ENCODE data around the gene TYRO3. TPM values are rescaled to one million over a fixed set of nuclear protein-coding genes. Genes with fewer than 3 reads are reported as not detected.

TYRO3 gene
- polyA plus RNA-seq (ENCODE audit: insufficient read length): 131 TPM
- long read RNA-seq, donor 1, full-length matches to known transcripts: 68 of 84 reads
- long read RNA-seq, donor 1, partial matches to known transcripts: 16 of 84 reads
- long read RNA-seq, donor 1, other reads (novel, unspliced or antisense): 0 of 84 reads
- long read RNA-seq, donor 2, full-length matches to known transcripts: 37 of 42 reads
- long read RNA-seq, donor 2, partial matches to known transcripts: 5 of 42 reads
- long read RNA-seq, donor 2, other reads (novel, unspliced or antisense): 0 of 42 reads
- long read RNA-seq, donor 3, full-length matches to known transcripts: 38 of 43 reads
- long read RNA-seq, donor 3, partial matches to known transcripts: 5 of 43 reads
- long read RNA-seq, donor 3, other reads (novel, unspliced or antisense): 0 of 43 reads
- long read RNA-seq, donor 4, transcript TYRO3-209 (1 exons, 2,004 nt): major isoform, 14 of 14 reads
- long read RNA-seq, donor 4, partial matches to known transcripts: 0 of 14 reads
- long read RNA-seq, donor 4, other reads (novel, unspliced or antisense): 0 of 14 reads
- long read RNA-seq, donor 5, full-length matches to known transcripts: 50 of 50 reads
- long read RNA-seq, donor 5, partial matches to known transcripts: 0 of 50 reads
- long read RNA-seq, donor 5, other reads (novel, unspliced or antisense): 0 of 50 reads
- long read RNA-seq, donor 6, full-length matches to known transcripts: 52 of 52 reads
- long read RNA-seq, donor 6, partial matches to known transcripts: 0 of 52 reads
- long read RNA-seq, donor 6, other reads (novel, unspliced or antisense): 0 of 52 reads
- long read RNA-seq, donor 7, full-length matches to known transcripts: 75 of 80 reads
- long read RNA-seq, donor 7, partial matches to known transcripts: 5 of 80 reads
- long read RNA-seq, donor 7, other reads (novel, unspliced or antisense): 0 of 80 reads
- long read RNA-seq, donor 8, full-length matches to known transcripts: 21 of 21 reads
- long read RNA-seq, donor 8, partial matches to known transcripts: 0 of 21 reads
- long read RNA-seq, donor 8, other reads (novel, unspliced or antisense): 0 of 21 reads

GRCh38 chr15:41558400-41559238 is at the start of gene TYRO3:
Gene TYRO3 (plus strand): TSS chr15:41559212. CDS start chr15:41559258, 46 bp downstream.
- no peak for DNase-seq

DNA sequence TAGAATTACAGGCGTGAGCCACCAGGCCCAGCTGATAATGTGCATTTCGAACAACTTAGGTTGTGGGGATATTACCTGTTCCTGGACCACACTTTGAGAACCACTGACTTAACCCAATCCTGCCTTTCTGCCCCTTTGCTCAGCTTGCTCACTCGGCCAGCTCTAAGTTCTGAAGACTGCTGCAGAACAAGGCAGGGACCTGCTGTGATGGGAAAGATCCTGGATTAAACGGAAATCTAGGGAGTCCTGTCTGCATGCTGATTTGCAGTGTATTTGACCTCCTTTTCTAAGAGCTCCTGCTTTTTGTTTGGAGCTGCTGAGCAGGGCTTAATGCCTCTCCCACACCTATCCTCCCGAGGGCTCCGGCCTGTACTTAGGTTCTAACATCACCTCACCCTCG is 48.3 kb upstream of the TYRO3 start:
- no peak for DNase-seq

GRCh38 chr15:41511331-41511898 is 47.6 kb upstream of the TYRO3 start:
- DNase-seq: no peak

- DNase-seq: no peak
Observed at GRCh38 chr15:41511899-41512369, 47.1 kb upstream of the TYRO3 start.

GRCh38 chr15:41512512-41512939 is 46.5 kb upstream of the TYRO3 start:
- DNase-seq: no peak

GRCh38 chr15:41512940-41513505 is 46.0 kb upstream of the TYRO3 start:
- DNase-seq: no peak

GRCh38 chr15:41513506-41514227 is 45.3 kb upstream of the TYRO3 start, which contains the start of gene LTK:
Gene LTK (minus strand): TSS chr15:41513827. CDS start chr15:41513709, 118 bp downstream.
- no peak for DNase-seq

GRCh38 chr15:41517895-41518449 is 41.0 kb upstream of the TYRO3 start:
- no peak for DNase-seq

DNA sequence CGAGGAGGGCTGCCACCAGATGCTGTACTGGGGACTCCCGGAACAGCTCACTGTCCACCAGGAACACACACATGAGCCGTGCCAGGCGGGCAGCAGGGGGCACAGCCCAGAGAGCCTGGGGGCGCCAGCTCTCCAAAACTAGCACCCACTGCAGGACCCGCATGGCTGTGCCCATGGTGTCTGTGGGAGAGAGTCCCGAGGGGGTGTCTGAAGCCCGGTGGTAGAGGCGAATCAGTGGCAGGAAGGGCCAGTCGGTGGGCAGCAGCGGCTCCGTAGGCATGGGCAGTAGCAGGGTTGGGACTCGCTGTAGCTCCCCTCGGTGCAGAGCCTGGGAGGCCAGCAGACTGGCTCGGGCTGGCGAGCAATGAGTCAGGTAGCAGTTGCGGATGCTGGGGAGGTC is 38.4 kb upstream of the TYRO3 start:
- no peak for DNase-seq

DNA sequence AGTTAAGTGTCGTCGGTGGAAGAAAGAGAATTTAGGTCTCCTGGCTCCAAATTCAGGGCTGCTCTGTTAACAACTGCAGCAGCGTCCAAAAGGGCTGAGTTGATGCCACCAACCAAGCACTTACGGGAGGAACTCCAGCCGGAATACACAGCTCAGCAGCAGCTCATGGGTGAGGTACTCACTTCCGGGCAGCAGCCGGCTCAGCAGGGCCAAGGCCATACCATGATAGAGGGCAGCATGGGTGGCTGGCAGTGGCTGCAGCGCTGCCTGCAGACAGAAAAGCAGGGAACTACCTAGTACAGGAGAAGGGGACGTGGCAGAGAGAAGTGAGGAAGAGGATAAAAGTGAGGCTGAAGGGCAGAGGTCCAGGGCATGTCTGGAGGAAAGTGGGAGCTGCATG is 37.4 kb upstream of the TYRO3 start:
- no peak for DNase-seq

DNA sequence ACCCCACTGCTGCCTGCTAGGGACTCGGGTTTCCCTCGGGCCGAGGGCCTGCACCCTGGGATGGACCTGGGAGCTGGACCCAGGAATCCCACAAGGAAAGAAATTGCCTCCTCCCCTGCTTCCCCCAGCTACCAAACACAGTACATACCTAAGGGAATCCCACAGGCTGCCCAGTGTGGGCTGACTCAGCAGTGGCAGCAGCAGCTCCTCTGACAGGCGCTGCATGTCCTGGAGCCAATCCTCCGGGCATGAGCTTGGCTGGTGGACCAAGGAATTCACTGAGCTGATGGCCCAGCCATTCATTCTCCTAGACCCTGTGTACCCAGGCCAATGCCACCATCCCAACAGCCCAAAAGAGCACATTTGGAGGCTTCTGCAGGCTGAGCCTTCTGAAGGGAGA is 35.9 kb upstream of the TYRO3 start:
- no peak for DNase-seq

- DNase-seq: no peak
Observed at GRCh38 chr15:41530363-41530956, 28.6 kb upstream of the TYRO3 start.

GRCh38 chr15:41535544-41535943 is 23.5 kb upstream of the TYRO3 start:
- DNase-seq: no peak

DNA sequence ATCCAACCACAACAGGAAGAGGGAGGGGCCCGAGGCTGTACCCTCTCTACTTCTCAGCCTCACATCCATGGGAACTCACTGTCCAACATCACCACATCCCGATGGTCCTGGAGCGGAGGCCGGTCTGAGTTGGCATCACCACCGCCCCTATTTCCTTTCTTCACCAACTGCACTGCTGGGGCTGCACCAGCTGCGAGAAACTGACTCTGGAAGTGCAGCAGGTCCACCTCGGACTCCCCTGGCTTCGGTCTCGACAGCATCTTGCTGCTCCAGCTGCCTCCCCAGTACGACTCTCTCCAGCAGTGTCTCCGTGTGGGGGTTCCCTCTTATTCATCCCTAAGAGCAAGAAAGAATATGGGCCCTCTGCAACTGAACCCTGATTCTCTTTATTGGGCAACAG is 22.1 kb upstream of the TYRO3 start:
- DNase-seq: no peak

GRCh38 chr15:41543521-41543870 is 15.5 kb upstream of the TYRO3 start:
- no peak for DNase-seq

- DNase-seq: no peak
Observed at GRCh38 chr15:41544650-41545015, 14.4 kb upstream of the TYRO3 start.

DNA sequence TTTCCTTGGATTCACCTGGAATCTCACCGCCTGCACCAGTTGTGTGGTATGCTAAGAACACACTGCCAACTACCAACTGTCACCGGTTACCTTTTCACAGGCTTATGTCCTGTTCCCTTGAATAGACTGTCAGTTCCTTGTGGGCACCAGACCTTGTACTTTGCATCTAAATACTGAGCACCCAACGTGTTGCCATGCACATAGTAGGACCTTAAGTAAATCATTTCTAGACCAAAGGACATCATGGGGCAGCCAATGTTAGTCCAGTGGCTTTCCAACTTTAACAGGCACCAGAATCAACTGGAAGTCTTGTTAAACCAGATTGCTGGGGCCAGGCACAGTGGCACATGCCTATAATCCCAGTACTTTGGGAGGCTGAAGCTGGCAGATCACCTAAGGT is 13.8 kb upstream of the TYRO3 start:
- DNase-seq: no peak

GRCh38 chr15:41546851-41547786 is 11.9 kb upstream of the TYRO3 start:
- DNase-seq: no peak
